Activated CD8-positive, alpha-beta memory T cell treated with anti-CD3 and anti-CD28 coated beads for 48 hours (primary cell): ENCODE results near the gene PHETA2.

ENCODE experiments used
- DNase-seq, 3 experiments: peaks; one replicate each; pipeline ENCODE4 v3.0.0-alpha.2; 2020; ENCODE audit warnings: low read depth in 2 of 3, low spot score in 2 of 3

PHETA2 gene

GRCh38 chr22:42074132-42074811, at the start of gene PHETA2:
Gene PHETA2, plus strand, starts transcription at chr22:42074248. Its CDS starts 3,046 bp downstream, at chr22:42077294.
- DNase-seq: peak in 1 of 3 experiments; percentile 47

GRCh38 chr22:42025421-42025820, 48.6 kb upstream of the PHETA2 start:
- DNase-seq: no peak

GRCh38 chr22:42026705-42027104, 47.3 kb upstream of the PHETA2 start:
- no peak for DNase-seq

- DNase-seq: no peak
Observed at GRCh38 chr22:42033263-42034181, 40.5 kb upstream of the PHETA2 start.

- DNase-seq: no peak
Observed at GRCh38 chr22:42035256-42035655, 38.8 kb upstream of the PHETA2 start.

GRCh38 chr22:42039271-42039670, 34.8 kb upstream of the PHETA2 start:
- no peak for DNase-seq

GRCh38 chr22:42041784-42042183, 32.3 kb upstream of the PHETA2 start:
- no peak for DNase-seq

GRCh38 chr22:42050641-42051180, 23.3 kb upstream of the PHETA2 start:
- no peak for DNase-seq

- no peak for DNase-seq
Observed at GRCh38 chr22:42052765-42053164, 21.3 kb upstream of the PHETA2 start.

- no peak for DNase-seq
Observed at GRCh38 chr22:42056757-42057511, 17.1 kb upstream of the PHETA2 start.

GRCh38 chr22:42060489-42060888, 13.6 kb upstream of the PHETA2 start:
- no peak for DNase-seq

GRCh38 chr22:42061041-42061440, 13.0 kb upstream of the PHETA2 start:
- DNase-seq: no peak

- no peak for DNase-seq
Observed at GRCh38 chr22:42062506-42063170, 11.4 kb upstream of the PHETA2 start.

GRCh38 chr22:42064629-42065028, 9.4 kb upstream of the PHETA2 start:
- no peak for DNase-seq

GRCh38 chr22:42065438-42066125, 8.5 kb upstream of the PHETA2 start:
- no peak for DNase-seq

- no peak for DNase-seq
Observed at GRCh38 chr22:42066126-42066761, 7.8 kb upstream of the PHETA2 start.

GRCh38 chr22:42066937-42067336, 7.1 kb upstream of the PHETA2 start:
- DNase-seq: no peak

GRCh38 chr22:42067671-42068251, 6.3 kb upstream of the PHETA2 start:
- no peak for DNase-seq

- no peak for DNase-seq
Observed at GRCh38 chr22:42068291-42068690, 5.8 kb upstream of the PHETA2 start.
